Muscle of leg (tissue), 11 donors: ENCODE data around the gene CHRNA3. TPM values are rescaled to one million over a fixed set of nuclear protein-coding genes. Genes with fewer than 3 reads are reported as not detected.
A peak's percentile ranks its signal among the peaks of the same experiment; 100 is the strongest.
"Not testable (repeated sequence)": the region's sequence is repeated elsewhere in the genome, so short reads cannot be mapped to it uniquely, and the experiment has no call there.

Experiments used
- DNase-seq: peaks from one replicate; pipeline ENCODE4 v3.0.0; 2013
- H3K27ac ChIP-seq: one replicate; pipeline ENCODE4 v1.5.1; 2013; ENCODE audit warnings: mild to moderate bottlenecking, low read length, control low read depth
- H3K27me3 ChIP-seq: one replicate; pipeline ENCODE4 v1.6.1; 2013; ENCODE audit warnings: low read length; ENCODE audit not compliant: control insufficient read depth, insufficient read depth
- H3K36me3 ChIP-seq: one replicate; pipeline ENCODE4 v1.6.1; 2013; ENCODE audit warnings: low read length; ENCODE audit not compliant: control insufficient read depth, insufficient read depth
- H3K4me1 ChIP-seq: one replicate; pipeline ENCODE4 v1.6.1; 2013; ENCODE audit warnings: low read length; ENCODE audit not compliant: control insufficient read depth, insufficient read depth
- H3K4me3 ChIP-seq: one replicate; pipeline ENCODE4 v1.5.1; 2013; ENCODE audit warnings: low read length, control low read depth
- H3K9me3 ChIP-seq: replicated peaks from 2 replicates; pipeline ENCODE4 v1.6.1; 2013; ENCODE audit warnings: low read depth, low read length; ENCODE audit not compliant: control insufficient read depth
- WGBS: methylation state at CpG from one replicate; pipeline ENCODE4 v1.1.5; 2013; ENCODE audit warnings: missing lambda C conversion rate; ENCODE audit not compliant: insufficient coverage; 5-methylcytosine and 5-hydroxymethylcytosine counted together
- polyA plus RNA-seq, 8 donors: library from polyadenylated mRNA; unstranded; fragments of 120-200 nt; gene quantifications; one replicate each; pipeline versions ENCODE4 v1.2.1 to v1.2.3, GENCODE V29; 2013; ENCODE audit warnings: inconsistent platforms in 1 of 8, low replicate concordance in 1 of 8; ENCODE audit not compliant: insufficient read length in 8 of 8, insufficient read depth in 1 of 8
- total RNA-seq: library from RNA; stranded (reverse); fragments of 120-200 nt; gene quantifications from one replicate; pipeline ENCODE4 v1.2.4, GENCODE V29; 2013

The CHRNA3 gene
- total and polyA plus RNA-seq, 9 donors: 0.07 to 2.7 (median 0.17) TPM; not detected in 1

- DNase-seq: peak; percentile 92
- Histone ChIP-seq H3K4me1 (peaks cover 12% of the 10 kb centered on the region), H3K36me3 (no peaks in the 10 kb centered on the region), H3K27ac (no peak overlapping the region), H3K9me3 (no peaks in the 10 kb centered on the region), H3K4me3 (no peak overlapping the region), H3K27me3 (peaks cover 53% of the 10 kb centered on the region)
- WGBS: 11% methylated on average over 7 of the region's 8 CpGs
Observed at GRCh38 chr15:78618490-78618934, 2.3 kb downstream of the CHRNA3 start.

GRCh38 chr15:78618064-78618463 lies 2.7 kb downstream of the CHRNA3 start:
- H3K4me1 ChIP-seq: peaks cover 12% of the 10 kb centered on the region
- H3K27me3 ChIP-seq: peaks cover 51% of the 10 kb centered on the region
- H3K9me3 ChIP-seq: no peaks in the 10 kb centered on the region
- H3K4me3 ChIP-seq: no peak overlapping the region
- no peaks in the 10 kb centered on the region for H3K36me3 ChIP-seq
- 86% methylated on average over 8 of the region's 8 CpGs for WGBS
- no peak for DNase-seq
- no peak overlapping the region for H3K27ac ChIP-seq

GRCh38 chr15:78617516-78617915 lies 3.3 kb downstream of the CHRNA3 start:
- Histone ChIP-seq H3K4me3 (no peak overlapping the region), H3K27me3 (peaks cover 48% of the 10 kb centered on the region), H3K27ac (no peak overlapping the region), H3K4me1 (peaks cover 12% of the 10 kb centered on the region), H3K36me3 (no peaks in the 10 kb centered on the region), H3K9me3 (no peaks in the 10 kb centered on the region)
- 67% methylated on average over 2 of the region's 5 CpGs for WGBS
- no peak for DNase-seq

GRCh38 chr15:78617076-78617475 lies 3.7 kb downstream of the CHRNA3 start:
- no peak overlapping the region for H3K4me3 ChIP-seq
- peaks cover 12% of the 10 kb centered on the region for H3K4me1 ChIP-seq
- H3K36me3 ChIP-seq: no peaks in the 10 kb centered on the region
- no peaks in the 10 kb centered on the region for H3K9me3 ChIP-seq
- H3K27me3 ChIP-seq: peaks cover 45% of the 10 kb centered on the region
- 79% methylated on average over 2 of the region's 7 CpGs for WGBS
- H3K27ac ChIP-seq: no peak overlapping the region
- DNase-seq: no peak

- Histone ChIP-seq H3K4me1 (peaks cover 12% of the 10 kb centered on the region), H3K27ac (no peak overlapping the region), H3K9me3 (no peaks in the 10 kb centered on the region), H3K4me3 (no peak overlapping the region), H3K36me3 (no peaks in the 10 kb centered on the region), H3K27me3 (peaks cover 39% of the 10 kb centered on the region)
- no peak for DNase-seq
- 68% methylated on average over 2 of the region's 2 CpGs for WGBS
Observed at GRCh38 chr15:78616506-78616905, 4.3 kb downstream of the CHRNA3 start.

GRCh38 chr15:78615151-78615589 lies 5.6 kb downstream of the CHRNA3 start:
- no peak overlapping the region for H3K27ac ChIP-seq
- peaks cover 10% of the 10 kb centered on the region for H3K4me1 ChIP-seq
- 57% methylated on average over 1 of the region's 3 CpGs for WGBS
- H3K27me3 ChIP-seq: peaks cover 27% of the 10 kb centered on the region
- no peaks in the 10 kb centered on the region for H3K9me3 ChIP-seq
- no peak overlapping the region for H3K4me3 ChIP-seq
- no peak for DNase-seq
- H3K36me3 ChIP-seq: no peaks in the 10 kb centered on the region

GRCh38 chr15:78614021-78614420 lies 6.8 kb downstream of the CHRNA3 start:
- peaks cover 4% of the 10 kb centered on the region for H3K4me1 ChIP-seq
- no peak overlapping the region for H3K27ac ChIP-seq
- no peaks in the 10 kb centered on the region for H3K9me3 ChIP-seq
- no peaks in the 10 kb centered on the region for H3K36me3 ChIP-seq
- H3K4me3 ChIP-seq: no peak overlapping the region
- H3K27me3 ChIP-seq: peaks cover 15% of the 10 kb centered on the region
- no peak for DNase-seq
- 57% methylated on average over 2 of the region's 3 CpGs for WGBS

GRCh38 chr15:78609551-78609950 lies 11.2 kb downstream of the CHRNA3 start:
- no CpG with 5 or more reads among the region's 3 CpGs for WGBS
- not testable (repeated sequence) for DNase-seq

GRCh38 chr15:78605680-78606079 lies 15.1 kb downstream of the CHRNA3 start:
- H3K36me3 ChIP-seq: no peaks in the 10 kb centered on the region
- WGBS: 93% methylated on average over 2 of the region's 4 CpGs
- H3K27me3 ChIP-seq: peaks cover 12% of the 10 kb centered on the region
- H3K27ac ChIP-seq: no peak overlapping the region
- no peak overlapping the region for H3K4me3 ChIP-seq
- no peaks in the 10 kb centered on the region for H3K4me1 ChIP-seq
- no peaks in the 10 kb centered on the region for H3K9me3 ChIP-seq
- no peak for DNase-seq

More at GRCh38 chr15:78609551-78609950, 11.2 kb downstream of the CHRNA3 start:
- not testable (repeated sequence) for H3K4me3 ChIP-seq, H3K27ac ChIP-seq, H3K27me3 ChIP-seq, H3K4me1 ChIP-seq, H3K36me3 ChIP-seq, H3K9me3 ChIP-seq

- H3K27ac ChIP-seq: no peak overlapping the region
- H3K4me1 ChIP-seq: no peaks in the 10 kb centered on the region
- peaks cover 12% of the 10 kb centered on the region for H3K27me3 ChIP-seq
- no peak overlapping the region for H3K4me3 ChIP-seq
- DNase-seq: no peak
- no peaks in the 10 kb centered on the region for H3K9me3 ChIP-seq
- H3K36me3 ChIP-seq: no peaks in the 10 kb centered on the region
- WGBS: 97% methylated on average over 5 of the region's 5 CpGs
Observed at GRCh38 chr15:78605201-78605600, 15.6 kb downstream of the CHRNA3 start.

GRCh38 chr15:78604420-78604819 lies 16.4 kb downstream of the CHRNA3 start:
- no peak for DNase-seq
- Histone ChIP-seq H3K9me3 (no peaks in the 10 kb centered on the region), H3K27me3 (peaks cover 12% of the 10 kb centered on the region), H3K4me1 (no peaks in the 10 kb centered on the region), H3K36me3 (no peaks in the 10 kb centered on the region), H3K27ac (no peak overlapping the region), H3K4me3 (no peak overlapping the region)
- no CpG with 5 or more reads among the region's 2 CpGs for WGBS
